ES-I3 (cell line): ENCODE results near the gene MBNL3.
"Not testable (repeated sequence)": the region's sequence is repeated elsewhere in the genome, so short reads cannot be mapped to it uniquely, and the experiment has no call there.

Experiments
- H3K36me3 ChIP-seq: 2 replicates; pipeline ENCODE4 v1.6.1; 2013; ENCODE audit warnings: mild to moderate bottlenecking, low read length, control low read depth, moderate library complexity; ENCODE audit not compliant: insufficient read depth
- H3K4me1 ChIP-seq: 2 replicates; pipeline ENCODE4 v1.6.1; 2013; ENCODE audit warnings: mild to moderate bottlenecking, control low read depth, low read length; ENCODE audit not compliant: insufficient read depth
- H3K9ac ChIP-seq: 2 replicates; pipeline ENCODE4 v1.6.1; 2013; ENCODE audit warnings: low read depth, mild to moderate bottlenecking, low read length, moderate library complexity
- H3K9me3 ChIP-seq: 2 replicates; pipeline ENCODE4 v1.6.1; 2013; ENCODE audit warnings: mild to moderate bottlenecking, low read length, moderate library complexity; ENCODE audit not compliant: control insufficient read depth, insufficient read depth

Gene MBNL3

GRCh38 chrX:132461886-132462285, 27.0 kb downstream of the MBNL3 start:
- Histone ChIP-seq H3K9ac (no peak overlapping the region), H3K9me3 (no peaks in the 10 kb centered on the region), H3K4me1 (no peaks in the 10 kb centered on the region), H3K36me3 (no peaks in the 10 kb centered on the region)

GRCh38 chrX:132452911-132453550, 35.8 kb downstream of the MBNL3 start:
- no peaks in the 10 kb centered on the region for H3K36me3 ChIP-seq
- H3K4me1 ChIP-seq = no peaks in the 10 kb centered on the region
- no peaks in the 10 kb centered on the region for H3K9me3 ChIP-seq
- H3K9ac ChIP-seq = no peak overlapping the region

GRCh38 chrX:132445909-132446308, 42.9 kb downstream of the MBNL3 start:
- not testable (repeated sequence) for H3K9ac ChIP-seq, H3K9me3 ChIP-seq, H3K36me3 ChIP-seq, H3K4me1 ChIP-seq

GRCh38 chrX:132444936-132445335, 43.9 kb downstream of the MBNL3 start:
- Histone ChIP-seq H3K4me1 (no peaks in the 10 kb centered on the region), H3K36me3 (no peaks in the 10 kb centered on the region), H3K9ac (no peak overlapping the region), H3K9me3 (no peaks in the 10 kb centered on the region)

GRCh38 chrX:132443196-132444135, 45.4 kb downstream of the MBNL3 start:
- Histone ChIP-seq H3K9ac (no peak overlapping the region), H3K4me1 (no peaks in the 10 kb centered on the region), H3K9me3 (no peaks in the 10 kb centered on the region), H3K36me3 (no peaks in the 10 kb centered on the region)

GRCh38 chrX:132442691-132443090, 46.1 kb downstream of the MBNL3 start:
- H3K4me1 ChIP-seq = no peaks in the 10 kb centered on the region
- no peak overlapping the region for H3K9ac ChIP-seq
- no peaks in the 10 kb centered on the region for H3K9me3 ChIP-seq
- no peaks in the 10 kb centered on the region for H3K36me3 ChIP-seq

- H3K9ac ChIP-seq = no peak overlapping the region
- peaks cover 7% of the 10 kb centered on the region; the same call in 1 of the 2 replicates for H3K4me1 ChIP-seq
- no peaks in the 10 kb centered on the region for H3K36me3 ChIP-seq
- H3K9me3 ChIP-seq = no peaks in the 10 kb centered on the region
Observed at GRCh38 chrX:132435222-132435621, 53.6 kb downstream of the MBNL3 start.

- H3K36me3 ChIP-seq = no peaks in the 10 kb centered on the region
- H3K9me3 ChIP-seq = no peaks in the 10 kb centered on the region
- H3K4me1 ChIP-seq = peaks cover 7% of the 10 kb centered on the region; the same call in 1 of the 2 replicates
- H3K9ac ChIP-seq = no peak overlapping the region
Observed at GRCh38 chrX:132433551-132433950, 55.3 kb downstream of the MBNL3 start.

GRCh38 chrX:132433001-132433400, 55.8 kb downstream of the MBNL3 start:
- Histone ChIP-seq H3K9me3 (no peaks in the 10 kb centered on the region), H3K9ac (no peak overlapping the region), H3K4me1 (peaks cover 7% of the 10 kb centered on the region; the same call in 1 of the 2 replicates), H3K36me3 (no peaks in the 10 kb centered on the region)

- no peaks in the 10 kb centered on the region for H3K9me3 ChIP-seq
- H3K4me1 ChIP-seq = peaks cover 7% of the 10 kb centered on the region; the same call in 1 of the 2 replicates
- no peak overlapping the region for H3K9ac ChIP-seq
- H3K36me3 ChIP-seq = no peaks in the 10 kb centered on the region
Observed at GRCh38 chrX:132428896-132429295, 59.9 kb downstream of the MBNL3 start.

- Histone ChIP-seq H3K9ac (no peak overlapping the region), H3K9me3 (no peaks in the 10 kb centered on the region), H3K36me3 (no peaks in the 10 kb centered on the region), H3K4me1 (no peaks in the 10 kb centered on the region; the same call in 1 of the 2 replicates)
Observed at GRCh38 chrX:132426695-132427281, 62.0 kb downstream of the MBNL3 start.

- Histone ChIP-seq H3K36me3 (no peaks in the 10 kb centered on the region), H3K9ac (no peak overlapping the region), H3K4me1 (no peaks in the 10 kb centered on the region; the same call in 1 of the 2 replicates), H3K9me3 (no peaks in the 10 kb centered on the region)
Observed at GRCh38 chrX:132425744-132426318, 63.0 kb downstream of the MBNL3 start.

GRCh38 chrX:132423323-132423722, 65.5 kb downstream of the MBNL3 start:
- Histone ChIP-seq H3K36me3 (no peaks in the 10 kb centered on the region), H3K9me3 (no peaks in the 10 kb centered on the region), H3K4me1 (no peaks in the 10 kb centered on the region; the same call in 1 of the 2 replicates), H3K9ac (no peak overlapping the region)

- Histone ChIP-seq H3K9ac (no peak overlapping the region), H3K36me3 (no peaks in the 10 kb centered on the region), H3K4me1 (peaks cover 36% of the 10 kb centered on the region), H3K9me3 (no peaks in the 10 kb centered on the region)
Observed at GRCh38 chrX:132415012-132415411, 73.8 kb downstream of the MBNL3 start.
